Neural cell (in vitro differentiated cells): ENCODE measurements around the gene TMEM121. TPM values are rescaled to one million over a fixed set of nuclear protein-coding genes. Genes with fewer than 3 reads are reported as not detected.

Experiments
- H2AFZ ChIP-seq: fragments of 200-600, 300-800 bp; sonication (generic), shearing (Covaris generic); 2 replicates; pipeline ENCODE4 v1.6.0; 2014; ENCODE audit warnings: low read depth, mild to moderate bottlenecking, antibody characterized with exemption, low read length, moderate library complexity
- H3F3A ChIP-seq: fragments of 200-600 bp; shearing (Covaris generic); 2 replicates; pipeline ENCODE4 v1.6.1; 2016; ENCODE audit warnings: mild to moderate bottlenecking, moderate library complexity, mixed read lengths, antibody characterized with exemption, low read length; ENCODE audit not compliant: insufficient read depth, poor library complexity, severe bottlenecking
- H3K27ac ChIP-seq: fragments of 200-600, 300-800 bp; sonication (generic), shearing (Covaris generic); 2 replicates; pipeline ENCODE4 v1.5.1; 2014; ENCODE audit warnings: mild to moderate bottlenecking, low read length, moderate library complexity
- H3K27me3 ChIP-seq: fragments of 300-800, 200-600 bp; sonication (generic), shearing (Covaris generic); 2 replicates; pipeline ENCODE4 v1.6.0; 2014; ENCODE audit warnings: mild to moderate bottlenecking, low read depth, low read length, moderate library complexity; ENCODE audit not compliant: insufficient read depth
- H3K36me3 ChIP-seq: fragments of 300-800, 200-600 bp; sonication (generic), shearing (Covaris generic); 2 replicates; pipeline ENCODE4 v1.5.1; 2014; ENCODE audit warnings: mild to moderate bottlenecking, antibody characterized with exemption, low read length, moderate library complexity; ENCODE audit not compliant: insufficient read depth
- H3K4me2 ChIP-seq: fragments of 300-800, 200-600 bp; sonication (generic), shearing (Covaris generic); 2 replicates; pipeline ENCODE4 v1.6.0; 2014; ENCODE audit warnings: mild to moderate bottlenecking, low read length
- H3K4me3 ChIP-seq: fragments of 300-800, 200-600 bp; sonication (generic), shearing (Covaris generic); 2 replicates; pipeline ENCODE4 v1.5.1; 2014; ENCODE audit warnings: mild to moderate bottlenecking, low read length, moderate library complexity
- H3K79me2 ChIP-seq: fragments of 200-600 bp; shearing (Covaris generic); replicated peaks from 2 replicates; pipeline ENCODE4 v1.6.0; 2014; ENCODE audit warnings: mild to moderate bottlenecking, low read length, moderate library complexity; ENCODE audit not compliant: insufficient read depth
- H3K9ac ChIP-seq: fragments of 300-800, 200-600 bp; sonication (generic), shearing (Covaris generic); 2 replicates; pipeline ENCODE4 v1.6.1; 2016; ENCODE audit warnings: mild to moderate bottlenecking, low read length, mixed read lengths
- H3K9me2 ChIP-seq: fragments of 200-600 bp; shearing (Covaris generic); 2 replicates; pipeline ENCODE4 v1.6.1; 2016; ENCODE audit warnings: mild to moderate bottlenecking, low read length, mixed read lengths; ENCODE audit not compliant: insufficient read depth
- H3K9me3 ChIP-seq: fragments of 200-600, 300-800 bp; sonication (generic), shearing (Covaris generic); 2 replicates; pipeline ENCODE4 v1.6.1; 2016; ENCODE audit warnings: mild to moderate bottlenecking, mixed run types, low read length, moderate library complexity, mixed read lengths
- H4K20me1 ChIP-seq: fragments of 200-600 bp; shearing (Covaris generic); 2 replicates; pipeline ENCODE4 v1.6.1; 2016; ENCODE audit warnings: mild to moderate bottlenecking, mixed run types; ENCODE audit not compliant: insufficient read depth
- EP300 ChIP-seq: fragments of 450-650 bp; conservative IDR thresholded peaks from 2 replicates; pipeline ENCODE4 v1.6.1; 2014; ENCODE audit warnings: antibody characterized with exemption, mild to moderate bottlenecking, moderate library complexity; ENCODE audit not compliant: poor library complexity, severe bottlenecking
- EZH2 ChIP-seq: fragments of 200-600, 300-800 bp; shearing (Covaris generic), sonication (generic); IDR thresholded peaks from 2 replicates; pipeline ENCODE4 v1.6.1; 2014; ENCODE audit warnings: antibody characterized with exemption, low read length, borderline replicate concordance, mild to moderate bottlenecking; ENCODE audit not compliant: insufficient read depth, poor library complexity, severe bottlenecking
- MXI1 ChIP-seq: fragments of 450-650 bp; conservative IDR thresholded peaks from 2 replicates; pipeline ENCODE4 v1.6.1; 2014; ENCODE audit warnings: antibody characterized with exemption, mild to moderate bottlenecking; ENCODE audit not compliant: poor library complexity, severe bottlenecking
- POLR2AphosphoS5 ChIP-seq: IDR thresholded peaks from 2 replicates; pipeline ENCODE4 v1.6.1; 2012
- RAD21 ChIP-seq: fragments of 450-650 bp; conservative IDR thresholded peaks from 2 replicates; pipeline ENCODE4 v1.6.1; 2014; ENCODE audit warnings: antibody characterized with exemption, mild to moderate bottlenecking, moderate library complexity
- SMC3 ChIP-seq: fragments of 450-650 bp; conservative IDR thresholded peaks from 2 replicates; pipeline ENCODE4 v1.6.1; 2014; ENCODE audit warnings: antibody characterized with exemption, mild to moderate bottlenecking, moderate library complexity; ENCODE audit not compliant: poor library complexity
- TAF1 ChIP-seq: IDR thresholded peaks from 2 replicates; pipeline ENCODE4 v1.6.1; 2012; ENCODE audit warnings: low read depth
- polyA plus RNA-seq: library from polyadenylated mRNA; depleted of rRNA; stranded (reverse); fragments of >200 nt; gene quantifications from 2 replicates; pipeline ENCODE4 v1.2.3, GENCODE V29; 2014
- TF ChIP-seq, protein P1 (sequence below): IDR thresholded peaks from 2 replicates; pipeline ENCODE4 v1.6.1; 2012; ENCODE audit warnings: borderline replicate concordance
- TF ChIP-seq, protein P2 (sequence below): fragments of 450-650 bp; IDR thresholded peaks from 2 replicates; pipeline ENCODE4 v1.5.1; 2014; ENCODE audit warnings: antibody characterized with exemption, mild to moderate bottlenecking, moderate library complexity; ENCODE audit not compliant: poor library complexity, severe bottlenecking

The TMEM121 gene
- polyA plus RNA-seq, 1 donor from 2014 or later, result 19.5 TPM

DNA sequence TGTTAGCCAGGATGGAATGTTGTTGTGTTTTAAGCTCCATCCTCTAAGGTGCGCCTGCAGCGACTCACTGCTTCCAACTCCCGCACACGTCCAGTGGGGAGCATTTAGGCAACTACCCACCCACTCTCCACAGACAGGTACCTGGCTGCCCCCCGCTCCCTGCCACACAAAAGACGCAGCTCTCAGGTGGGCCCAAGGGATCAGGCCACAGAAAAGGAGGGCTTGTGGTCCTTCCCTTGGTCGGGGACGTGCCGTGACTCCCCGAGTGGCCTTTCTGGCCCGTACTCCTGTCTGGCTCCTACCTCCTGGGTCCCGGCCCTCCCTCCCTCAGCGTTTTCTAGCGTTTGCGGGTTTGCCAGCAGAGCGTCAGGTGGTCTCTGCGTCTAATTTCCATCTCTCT, 19.1 kb upstream of the TMEM121 start:
- Histone ChIP-seq H3K4me2 (no peak overlapping the region), H2AFZ (no peak overlapping the region), H4K20me1 (no peaks in the 10 kb centered on the region), H3K36me3 (no peaks in the 10 kb centered on the region), H3K79me2 (no peaks in the 10 kb centered on the region), H3K4me3 (no peak overlapping the region), H3K27ac (no peak overlapping the region), H3K27me3 (no peaks in the 10 kb centered on the region), H3F3A (no peaks in the 10 kb centered on the region), H3K9me3 (no peaks in the 10 kb centered on the region), H3K9ac (no peak overlapping the region), H3K9me2 (no peaks in the 10 kb centered on the region)
- TF ChIP-seq, protein P1, sequence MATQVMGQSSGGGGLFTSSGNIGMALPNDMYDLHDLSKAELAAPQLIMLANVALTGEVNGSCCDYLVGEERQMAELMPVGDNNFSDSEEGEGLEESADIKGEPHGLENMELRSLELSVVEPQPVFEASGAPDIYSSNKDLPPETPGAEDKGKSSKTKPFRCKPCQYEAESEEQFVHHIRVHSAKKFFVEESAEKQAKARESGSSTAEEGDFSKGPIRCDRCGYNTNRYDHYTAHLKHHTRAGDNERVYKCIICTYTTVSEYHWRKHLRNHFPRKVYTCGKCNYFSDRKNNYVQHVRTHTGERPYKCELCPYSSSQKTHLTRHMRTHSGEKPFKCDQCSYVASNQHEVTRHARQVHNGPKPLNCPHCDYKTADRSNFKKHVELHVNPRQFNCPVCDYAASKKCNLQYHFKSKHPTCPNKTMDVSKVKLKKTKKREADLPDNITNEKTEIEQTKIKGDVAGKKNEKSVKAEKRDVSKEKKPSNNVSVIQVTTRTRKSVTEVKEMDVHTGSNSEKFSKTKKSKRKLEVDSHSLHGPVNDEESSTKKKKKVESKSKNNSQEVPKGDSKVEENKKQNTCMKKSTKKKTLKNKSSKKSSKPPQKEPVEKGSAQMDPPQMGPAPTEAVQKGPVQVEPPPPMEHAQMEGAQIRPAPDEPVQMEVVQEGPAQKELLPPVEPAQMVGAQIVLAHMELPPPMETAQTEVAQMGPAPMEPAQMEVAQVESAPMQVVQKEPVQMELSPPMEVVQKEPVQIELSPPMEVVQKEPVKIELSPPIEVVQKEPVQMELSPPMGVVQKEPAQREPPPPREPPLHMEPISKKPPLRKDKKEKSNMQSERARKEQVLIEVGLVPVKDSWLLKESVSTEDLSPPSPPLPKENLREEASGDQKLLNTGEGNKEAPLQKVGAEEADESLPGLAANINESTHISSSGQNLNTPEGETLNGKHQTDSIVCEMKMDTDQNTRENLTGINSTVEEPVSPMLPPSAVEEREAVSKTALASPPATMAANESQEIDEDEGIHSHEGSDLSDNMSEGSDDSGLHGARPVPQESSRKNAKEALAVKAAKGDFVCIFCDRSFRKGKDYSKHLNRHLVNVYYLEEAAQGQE, result no peak
- TF ChIP-seq EP300, result no peak
- TF ChIP-seq TAF1, result no peak
- TF ChIP-seq, protein P2, sequence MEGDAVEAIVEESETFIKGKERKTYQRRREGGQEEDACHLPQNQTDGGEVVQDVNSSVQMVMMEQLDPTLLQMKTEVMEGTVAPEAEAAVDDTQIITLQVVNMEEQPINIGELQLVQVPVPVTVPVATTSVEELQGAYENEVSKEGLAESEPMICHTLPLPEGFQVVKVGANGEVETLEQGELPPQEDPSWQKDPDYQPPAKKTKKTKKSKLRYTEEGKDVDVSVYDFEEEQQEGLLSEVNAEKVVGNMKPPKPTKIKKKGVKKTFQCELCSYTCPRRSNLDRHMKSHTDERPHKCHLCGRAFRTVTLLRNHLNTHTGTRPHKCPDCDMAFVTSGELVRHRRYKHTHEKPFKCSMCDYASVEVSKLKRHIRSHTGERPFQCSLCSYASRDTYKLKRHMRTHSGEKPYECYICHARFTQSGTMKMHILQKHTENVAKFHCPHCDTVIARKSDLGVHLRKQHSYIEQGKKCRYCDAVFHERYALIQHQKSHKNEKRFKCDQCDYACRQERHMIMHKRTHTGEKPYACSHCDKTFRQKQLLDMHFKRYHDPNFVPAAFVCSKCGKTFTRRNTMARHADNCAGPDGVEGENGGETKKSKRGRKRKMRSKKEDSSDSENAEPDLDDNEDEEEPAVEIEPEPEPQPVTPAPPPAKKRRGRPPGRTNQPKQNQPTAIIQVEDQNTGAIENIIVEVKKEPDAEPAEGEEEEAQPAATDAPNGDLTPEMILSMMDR, result no peak
- TF ChIP-seq POLR2AphosphoS5, result no peak

DNA sequence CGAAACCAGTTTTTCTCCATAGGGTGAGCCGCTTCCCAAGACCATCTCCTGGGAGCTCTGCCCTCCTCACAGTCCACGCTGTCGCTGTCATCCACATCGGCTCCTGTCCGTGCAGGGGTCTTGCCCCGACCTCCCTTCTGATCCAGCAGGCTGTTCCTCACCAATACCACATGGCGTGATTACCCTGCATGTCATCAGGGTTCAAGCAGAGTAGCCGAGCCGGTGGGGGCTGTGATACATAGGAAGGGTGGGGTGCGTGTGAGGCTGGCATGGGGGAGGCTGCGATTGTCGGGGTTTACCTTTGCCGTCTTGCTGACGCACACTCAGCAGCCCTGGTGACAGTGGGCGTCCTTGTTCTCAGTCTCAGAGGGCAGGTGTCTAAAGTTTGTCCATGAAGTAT, 18.3 kb upstream of the TMEM121 start:
- Histone ChIP-seq H3K9ac (no peak overlapping the region), H3K9me2 (no peaks in the 10 kb centered on the region), H3K27ac (no peak overlapping the region), H3K27me3 (no peaks in the 10 kb centered on the region), H3K9me3 (no peaks in the 10 kb centered on the region), H3K4me2 (no peak overlapping the region), H3F3A (no peaks in the 10 kb centered on the region), H2AFZ (no peak overlapping the region), H3K79me2 (no peaks in the 10 kb centered on the region), H4K20me1 (no peaks in the 10 kb centered on the region), H3K4me3 (no peak overlapping the region), H3K36me3 (no peaks in the 10 kb centered on the region)
- TF ChIP-seq RAD21 (no peak), SMC3 (no peak), TAF1 (no peak), POLR2AphosphoS5 (no peak), EZH2 (no peak), EP300 (no peak), MXI1 (no peak)
- TF ChIP-seq, protein P1, result no peak
- TF ChIP-seq, protein P2, result no peak
